ENCODE measurements around the gene WWP2.

GRCh38 chr16:69834807-69835466 lies 72.8 kb downstream of the WWP2 start:
- no peak for TF ChIP-seq POLR2AphosphoS5 (IDR thresholded peaks at IDR 0.05; ENCODE audit: low read depth, low read length)
- TF ChIP-seq SIN3A (IDR thresholded peaks at IDR 0.05; ENCODE audit: borderline replicate concordance, insufficient read depth, low read length), result no peak
- no peak for TF ChIP-seq TAF1 (IDR thresholded peaks at IDR 0.05; ENCODE audit: borderline replicate concordance, insufficient read depth, low read length)
- no peak for TF ChIP-seq REST (IDR thresholded peaks at IDR 0.05; ENCODE audit: insufficient read depth in 1 of 2, low read depth in 2 of 2, low read length in 2 of 2)

Data from PFSK-1 (cell line).